ENCODE results near the gene PRR20D. TPM values are rescaled to one million over a fixed set of nuclear protein-coding genes. Genes with fewer than 3 reads are reported as not detected.

The PRR20D gene
- total and polyA plus RNA-seq, 8 donors = not detected

- Histone ChIP-seq H3K9me3 (no peaks in the 10 kb centered on the region), H3K27me3 (no peaks in the 10 kb centered on the region), H3K27ac (no peak overlapping the region), H3K36me3 (no peaks in the 10 kb centered on the region), H3K4me3 (no peak overlapping the region), H3K4me1 (no peaks in the 10 kb centered on the region)
- FAIRE-seq (no peak), ATAC-seq (no peak), DNase-seq (no peak)
- no peak for TF ChIP-seq CTCF (IDR thresholded peaks at IDR 0.05)
- intact Hi-C loops (cut with DNase I) = no loop called here
- 76 to 85% methylated on average over 1 of the region's 1 CpG for WGBS, 2 donors
Observed at GRCh38 chr13:57191667-57192066, 31.2 kb downstream of the PRR20D start.

- H3K9me3 ChIP-seq = no peaks in the 10 kb centered on the region
- no peaks in the 10 kb centered on the region for H3K36me3 ChIP-seq
- H3K27ac ChIP-seq = no peak overlapping the region
- H3K4me3 ChIP-seq = no peak overlapping the region
- WGBS, 2 donors = 78 to 90% methylated on average over 1 of the region's 1 CpG
- intact Hi-C loops (cut with DNase I) = no loop called here
- H3K27me3 ChIP-seq = no peaks in the 10 kb centered on the region
- no peaks in the 10 kb centered on the region for H3K4me1 ChIP-seq
- no peak for TF ChIP-seq CTCF (IDR thresholded peaks at IDR 0.05)
- FAIRE-seq (no peak), ATAC-seq (no peak), DNase-seq (no peak)
Observed at GRCh38 chr13:57212989-57213388, 52.6 kb downstream of the PRR20D start.

Other genes with a start within 250 kb of the PRR20D start
- not detected for gene PRR20A, start 19.7 kb upstream of the PRR20D start, total RNA-seq
- not detected for gene PRR20A, start 19.7 kb upstream of the PRR20D start, polyA plus RNA-seq
- not detected for gene PRR20B, start 13.1 kb upstream of the PRR20D start, total RNA-seq
- not detected for gene PRR20B, start 13.1 kb upstream of the PRR20D start, polyA plus RNA-seq
- not detected for gene PRR20C, start 6.6 kb upstream of the PRR20D start, total RNA-seq
- not detected for gene PRR20C, start 6.6 kb upstream of the PRR20D start, polyA plus RNA-seq
- gene PRR20E, start 6.6 kb downstream of the PRR20D start, total RNA-seq = not detected
- gene PRR20E, start 6.6 kb downstream of the PRR20D start, polyA plus RNA-seq = not detected